HG02981 (cell line): Measurements from ENCODE around the gene FBN1.

Source experiments
- ATAC-seq: cut with Tn5 transposase; IDR thresholded peaks from one replicate; pipeline ENCODE4 v1.9.1; 2021; ENCODE audit warnings: mild to moderate bottlenecking, moderate library complexity; ENCODE audit not compliant: unreplicated experiment

Gene FBN1

DNA sequence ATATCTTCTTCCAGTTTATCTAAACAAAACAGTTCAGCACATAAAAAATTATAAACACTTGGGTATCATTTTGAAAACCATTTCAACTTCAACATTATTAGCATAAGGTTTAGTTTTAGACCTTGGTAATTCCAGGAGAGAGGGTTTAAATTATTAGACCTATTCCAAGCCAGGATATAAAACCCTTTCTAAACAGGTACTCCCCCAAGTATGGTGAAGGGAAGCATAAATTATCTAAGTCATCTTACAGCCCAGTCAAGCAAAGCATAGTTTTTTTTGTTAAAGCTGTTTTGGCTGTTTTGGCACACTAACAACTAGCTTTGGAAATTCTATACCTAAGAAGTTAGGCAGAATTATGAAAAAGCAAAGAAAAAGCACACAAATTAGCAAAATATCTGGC lies 87.3 kb downstream of the FBN1 start:
- no peak for ATAC-seq

DNA sequence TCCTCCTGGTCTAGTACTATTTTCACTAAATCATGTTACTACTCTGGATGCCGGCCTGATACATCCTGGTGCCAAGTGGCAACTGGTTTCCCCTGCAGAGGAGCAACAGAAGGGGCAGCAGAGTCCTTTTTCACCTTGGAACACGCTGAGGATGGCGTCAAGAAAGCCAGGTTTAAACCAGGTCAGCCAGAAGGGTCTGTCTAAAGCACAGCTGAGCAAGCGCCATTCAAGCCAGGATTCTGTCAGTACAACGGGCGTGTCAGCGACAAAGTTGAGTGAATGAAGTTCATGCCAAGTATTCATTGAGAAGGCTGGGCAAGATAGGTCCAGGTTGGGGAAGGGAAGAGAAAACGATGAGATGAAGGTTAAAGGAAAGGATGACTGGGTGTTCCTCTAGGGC lies 88.2 kb downstream of the FBN1 start:
- no peak for ATAC-seq

DNA sequence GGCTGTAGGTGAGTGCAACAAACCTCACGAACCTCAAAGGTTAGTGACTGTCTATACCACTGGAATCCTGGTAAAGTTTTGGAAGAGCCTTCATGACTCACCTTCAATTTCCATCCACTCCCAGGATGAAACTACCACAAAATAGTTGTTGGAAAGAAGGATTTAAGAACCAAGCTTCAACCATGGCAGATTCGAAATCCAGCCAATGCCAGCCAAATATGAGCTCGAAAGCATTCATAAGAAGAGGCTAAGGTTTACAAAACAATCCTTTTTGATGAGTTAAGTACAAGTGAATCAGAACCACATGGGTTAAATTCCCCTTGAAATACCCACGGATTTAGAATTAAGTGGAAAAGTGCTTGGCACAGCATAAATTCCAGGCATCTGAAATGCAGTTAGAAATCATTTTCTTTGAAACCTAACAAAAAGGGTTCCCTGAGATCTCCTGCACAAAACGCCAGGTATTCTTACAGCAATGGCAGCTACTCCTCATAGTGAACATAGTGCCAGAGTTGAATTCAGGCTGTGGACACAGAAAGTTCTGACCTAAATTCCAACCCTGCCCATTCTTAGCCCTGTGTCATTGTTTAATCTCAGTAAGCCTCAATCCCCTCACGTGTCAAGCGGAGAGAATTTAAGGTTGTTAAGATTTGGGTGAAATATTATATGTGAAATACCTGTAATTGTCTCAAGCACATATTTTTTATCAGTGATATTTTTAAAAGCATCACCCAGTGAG lies 89.2 kb downstream of the FBN1 start:
- ATAC-seq = no peak

DNA sequence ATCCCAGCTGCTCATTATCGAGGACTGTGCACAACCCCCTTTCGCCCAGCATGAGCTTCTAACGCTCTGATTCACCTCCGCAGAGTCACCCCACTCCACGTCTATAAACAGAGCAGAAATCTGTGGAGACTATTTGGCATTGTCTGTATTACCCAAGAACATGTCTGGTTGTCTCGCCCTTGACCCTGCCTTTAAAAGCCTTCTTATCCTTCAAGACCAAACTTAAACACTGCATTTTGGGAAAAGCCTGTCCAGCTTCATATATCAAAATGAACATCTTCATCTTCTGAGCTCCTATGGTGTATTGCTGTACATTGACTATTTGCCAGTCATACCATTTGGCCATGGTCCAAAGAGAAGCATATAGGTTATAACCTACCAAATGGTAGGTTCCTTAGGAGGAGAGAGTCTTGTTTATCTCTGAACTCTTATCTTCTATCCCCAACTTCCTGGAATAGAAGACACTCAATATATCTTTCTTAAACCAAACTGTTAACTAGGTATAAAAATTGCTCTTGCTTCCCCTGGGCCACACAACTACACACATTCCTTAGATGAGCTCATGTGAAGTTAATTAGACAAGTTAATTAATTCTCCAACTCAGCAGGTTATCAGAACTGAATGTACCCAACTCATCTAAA lies 90.1 kb downstream of the FBN1 start:
- no peak for ATAC-seq

DNA sequence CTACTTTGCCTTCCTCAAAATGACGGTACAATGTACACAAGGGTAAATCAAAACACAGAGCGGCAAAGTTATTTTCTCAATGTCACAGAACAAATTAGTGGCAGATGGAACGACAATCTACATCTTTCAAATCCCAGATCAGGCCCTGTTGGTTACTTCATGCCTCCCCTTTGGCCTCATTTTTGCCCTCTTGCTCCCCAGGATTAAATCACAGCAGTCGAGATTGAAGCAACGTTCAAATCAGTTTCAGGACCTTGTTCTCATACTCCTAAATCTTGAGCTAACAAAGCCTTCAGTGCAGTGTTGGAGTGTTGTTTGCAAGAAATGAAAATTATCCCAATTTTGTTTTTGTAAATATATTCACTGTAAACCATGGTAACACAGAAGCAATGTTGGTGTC lies 91.4 kb downstream of the FBN1 start:
- ATAC-seq = no peak

DNA sequence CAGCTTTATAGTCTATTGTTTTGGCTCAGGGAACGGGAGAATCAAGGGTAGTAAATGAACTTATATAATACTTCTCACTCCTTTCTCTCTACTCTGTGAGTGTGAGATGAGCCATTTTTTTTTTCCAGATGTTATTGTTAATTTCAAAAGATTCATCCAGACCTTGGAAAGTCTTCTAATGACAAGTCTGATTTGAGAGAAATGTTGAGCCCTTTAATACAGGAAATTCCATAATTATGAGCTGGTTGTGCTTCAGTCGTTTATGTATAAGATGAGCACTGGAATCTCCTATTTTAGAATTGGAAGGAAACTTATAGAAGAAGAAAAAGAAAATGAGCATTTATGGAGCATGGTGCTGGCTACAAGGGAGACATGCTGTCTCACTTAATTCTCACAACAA lies 92.0 kb downstream of the FBN1 start:
- ATAC-seq = no peak

DNA sequence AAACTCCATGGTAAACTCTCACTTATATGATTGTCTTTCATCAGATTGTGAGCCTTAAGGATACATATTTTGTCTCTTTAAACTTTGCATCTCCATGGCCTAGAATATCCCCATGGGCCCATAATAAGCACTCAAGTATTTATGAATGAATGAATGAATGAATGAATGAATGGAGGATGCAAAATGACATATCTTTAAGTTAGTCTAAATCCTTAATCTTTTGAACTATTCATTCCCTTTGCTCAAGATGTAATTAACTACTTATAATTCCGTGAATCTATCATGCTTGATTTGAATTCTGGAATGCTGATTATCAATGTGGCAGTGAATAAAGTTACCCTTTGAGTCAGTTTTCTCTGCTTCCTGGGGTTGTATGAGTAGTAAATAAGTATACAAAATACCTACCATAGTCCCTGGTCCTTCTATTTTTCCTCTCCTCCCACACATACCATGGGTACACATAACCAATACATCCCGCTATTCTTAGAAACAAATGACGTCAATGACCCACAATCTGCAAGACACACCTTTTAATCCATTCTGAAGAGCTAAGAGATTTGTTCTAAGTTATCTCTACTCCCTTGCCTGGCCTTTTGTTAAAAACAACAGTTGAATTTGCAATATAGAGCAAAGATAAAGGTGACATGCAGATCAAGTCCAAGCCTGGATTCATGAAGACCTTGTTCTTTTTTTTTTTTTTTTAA lies 94.5 kb downstream of the FBN1 start:
- ATAC-seq = no peak

DNA sequence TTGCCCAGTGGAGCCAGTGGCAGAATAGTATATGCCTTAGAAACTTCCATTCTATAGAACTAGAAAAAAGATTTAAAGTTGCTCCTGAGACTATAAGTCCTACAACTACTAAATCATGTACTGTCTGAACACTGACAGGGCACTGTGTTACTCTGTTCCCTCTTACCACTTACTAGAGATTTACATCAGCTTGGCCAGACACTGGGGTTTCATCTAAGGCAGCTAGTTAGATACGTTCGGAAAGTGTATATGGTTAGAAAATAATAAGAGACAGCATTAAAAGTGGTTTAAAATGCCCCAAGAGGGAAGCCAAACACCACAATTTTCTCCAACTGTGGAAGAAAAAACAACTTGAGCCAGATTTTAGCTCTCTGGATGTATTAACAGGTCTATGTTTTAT lies 97.1 kb downstream of the FBN1 start:
- no peak for ATAC-seq

DNA sequence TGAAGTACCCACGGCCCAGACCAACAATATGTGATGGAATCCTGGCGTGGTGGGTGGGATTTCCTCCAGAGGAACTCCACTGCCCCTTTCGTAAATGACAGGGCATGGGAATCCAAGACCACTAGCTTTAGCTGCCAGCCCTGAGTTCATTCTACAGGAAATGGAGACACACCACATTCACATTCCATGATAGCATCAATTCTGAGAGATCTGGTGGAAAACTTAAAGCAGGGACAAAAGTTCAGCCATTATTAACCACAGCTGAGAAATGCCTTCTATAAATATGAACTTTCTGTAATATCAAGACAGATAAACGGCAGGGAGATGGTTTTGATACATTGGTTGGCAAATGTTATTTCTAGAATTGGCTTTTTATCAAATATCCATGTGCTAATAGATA lies 98.2 kb downstream of the FBN1 start:
- ATAC-seq = no peak

DNA sequence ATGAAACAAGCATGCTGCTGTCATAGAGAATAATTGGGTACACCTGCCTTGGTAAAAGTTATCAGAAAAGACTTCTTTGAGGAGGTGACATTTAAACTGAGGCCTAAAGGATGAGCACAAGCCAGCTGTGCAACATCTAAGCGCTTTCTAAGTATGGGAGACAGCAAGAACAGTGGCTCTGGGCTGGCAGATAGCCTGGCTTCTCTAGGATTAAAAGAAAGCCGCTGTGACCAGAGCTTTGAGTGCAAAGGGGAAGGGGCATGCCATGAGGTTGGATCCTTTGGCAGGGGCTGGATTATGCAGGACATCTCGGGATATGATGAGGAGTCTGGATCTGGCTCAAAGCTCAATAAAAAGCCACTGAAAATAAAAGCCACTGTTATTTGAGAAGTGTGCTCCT lies 99.2 kb downstream of the FBN1 start:
- ATAC-seq = no peak

DNA sequence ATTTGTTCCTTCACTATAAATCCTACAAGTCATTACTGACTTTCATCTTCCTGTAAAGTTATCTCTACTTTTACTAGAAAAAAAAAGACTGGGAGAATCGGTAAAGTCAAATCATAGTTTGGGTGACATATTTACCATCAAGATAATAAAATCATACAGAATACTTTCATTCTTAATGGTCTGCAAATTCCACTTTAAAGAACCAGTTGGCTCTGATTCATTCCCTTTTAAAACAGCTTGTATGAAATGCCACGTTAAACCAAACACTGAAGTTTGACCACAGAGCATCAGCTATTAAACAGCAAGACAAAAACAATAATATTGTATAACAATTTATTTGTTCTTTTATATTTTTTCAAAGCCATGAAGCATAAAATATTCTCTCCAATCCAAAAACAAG lies 100.7 kb downstream of the FBN1 start:
- ATAC-seq = no peak

DNA sequence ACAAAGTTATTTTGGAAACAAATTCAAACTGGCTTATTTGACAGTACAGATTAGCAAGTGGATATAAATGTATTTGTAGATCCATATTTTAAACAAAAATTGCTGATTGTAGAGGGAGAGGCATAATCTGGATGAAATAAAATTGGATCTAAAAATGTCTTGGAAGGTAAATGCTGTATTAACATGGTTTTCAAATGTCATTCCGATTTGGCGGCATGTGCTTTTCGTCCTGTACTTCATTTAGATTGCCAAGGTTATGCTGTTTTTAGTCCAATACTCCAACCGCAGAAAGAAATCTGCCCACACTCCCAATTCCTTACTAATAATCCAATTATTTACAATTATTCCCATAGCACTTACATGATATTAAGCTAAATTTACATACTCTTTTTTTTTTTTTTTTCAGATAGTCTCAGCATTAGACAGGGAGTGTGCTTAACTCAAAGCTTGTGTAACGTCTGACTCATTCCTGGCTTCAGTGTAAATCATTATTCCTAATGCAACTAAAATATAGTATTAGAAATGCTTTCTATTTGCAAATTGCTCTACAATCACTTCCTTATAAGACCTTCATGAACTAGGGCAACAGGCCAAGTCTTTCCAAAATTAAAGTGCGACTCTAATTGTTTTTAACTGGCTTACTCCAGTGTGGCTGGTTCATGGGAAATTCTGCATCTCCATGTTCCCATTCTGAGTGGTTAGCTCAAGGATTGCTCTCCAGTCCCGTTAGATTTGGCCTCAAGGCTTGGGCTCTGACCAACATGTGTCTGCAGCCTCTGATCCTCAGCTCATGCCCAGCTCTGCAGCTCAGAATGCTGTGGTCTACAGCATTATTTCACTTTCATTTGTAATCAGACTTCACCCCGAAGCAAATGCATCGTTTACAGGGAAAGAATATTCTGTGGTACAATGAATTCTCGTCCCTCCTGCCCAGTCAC lies 103.9 kb downstream of the FBN1 start:
- peak; percentile 81 for ATAC-seq

DNA sequence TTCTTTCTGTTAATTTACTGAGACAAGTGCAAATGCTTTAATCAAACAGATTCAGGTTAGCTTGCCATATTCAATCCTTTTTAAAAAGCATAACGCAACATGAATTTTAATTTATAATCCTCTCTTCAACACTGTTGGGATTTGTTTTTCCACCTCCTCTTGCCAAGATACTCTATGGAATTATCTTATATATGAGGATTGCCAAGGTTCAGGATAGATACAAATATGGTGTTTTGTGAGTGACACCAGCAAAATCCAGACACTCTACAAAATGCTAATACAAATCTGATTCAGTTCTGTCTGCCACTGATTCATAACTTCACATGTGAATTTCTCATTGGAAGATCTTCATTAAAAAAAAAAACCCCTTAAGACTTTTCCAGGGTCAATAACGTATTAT lies 104.8 kb downstream of the FBN1 start:
- no peak for ATAC-seq

DNA sequence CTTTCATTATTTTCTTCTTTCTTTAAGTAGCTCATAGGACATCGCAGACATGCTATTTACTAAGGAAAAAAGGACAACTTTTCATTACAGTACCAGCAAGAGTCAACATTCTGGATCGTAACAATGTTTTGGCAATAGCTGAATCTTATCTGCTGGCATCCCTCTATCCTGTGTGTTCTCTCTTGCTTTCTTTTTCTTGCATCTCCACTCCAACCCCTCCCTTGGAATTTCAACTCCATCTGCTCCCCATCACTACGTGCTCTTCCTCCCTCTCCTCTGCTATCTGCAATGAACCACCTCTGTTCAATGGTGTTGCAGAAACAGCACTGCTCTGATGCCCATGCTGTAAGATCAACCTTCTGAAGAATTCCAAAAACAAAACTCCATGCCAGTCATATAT lies 106.6 kb downstream of the FBN1 start:
- no peak for ATAC-seq

DNA sequence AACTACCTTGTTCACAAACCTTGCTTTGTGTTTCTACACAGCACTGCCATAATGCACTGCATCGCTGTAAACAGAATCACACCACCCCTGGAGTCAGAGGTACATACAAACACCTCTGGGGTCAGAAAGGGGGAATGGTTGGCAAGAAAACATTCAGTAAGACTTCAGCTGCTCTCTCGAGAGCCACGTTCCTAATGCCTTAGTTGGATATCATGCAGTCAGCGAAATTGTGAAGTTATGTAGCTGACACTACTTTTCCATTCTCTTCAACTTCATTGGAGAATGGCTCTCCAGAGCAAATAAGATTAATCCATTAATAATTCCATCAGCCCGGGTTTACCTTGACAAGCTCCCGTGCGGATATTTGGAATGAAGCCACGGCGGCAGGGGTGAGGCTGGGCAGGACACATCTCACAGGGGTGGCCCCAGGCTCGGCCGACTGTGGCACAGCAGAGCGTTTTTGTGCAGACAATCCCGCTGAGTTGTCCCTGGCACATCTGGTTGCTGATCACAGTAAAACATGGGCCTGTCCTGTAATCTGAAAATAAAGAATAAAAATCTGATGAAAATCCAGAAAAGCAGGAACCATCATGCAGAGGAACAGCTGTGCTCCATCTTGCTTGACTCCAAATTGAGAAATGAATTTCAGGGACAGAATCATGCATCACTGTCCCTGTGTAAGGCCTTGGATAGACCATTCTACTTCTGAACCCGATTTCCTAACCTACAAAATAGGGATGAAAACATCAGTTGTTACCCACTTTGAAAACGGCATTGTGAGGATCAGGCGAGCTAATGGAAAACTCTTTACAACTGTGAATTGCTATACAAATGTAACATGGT lies 108.0 kb downstream of the FBN1 start:
- no peak for ATAC-seq

DNA sequence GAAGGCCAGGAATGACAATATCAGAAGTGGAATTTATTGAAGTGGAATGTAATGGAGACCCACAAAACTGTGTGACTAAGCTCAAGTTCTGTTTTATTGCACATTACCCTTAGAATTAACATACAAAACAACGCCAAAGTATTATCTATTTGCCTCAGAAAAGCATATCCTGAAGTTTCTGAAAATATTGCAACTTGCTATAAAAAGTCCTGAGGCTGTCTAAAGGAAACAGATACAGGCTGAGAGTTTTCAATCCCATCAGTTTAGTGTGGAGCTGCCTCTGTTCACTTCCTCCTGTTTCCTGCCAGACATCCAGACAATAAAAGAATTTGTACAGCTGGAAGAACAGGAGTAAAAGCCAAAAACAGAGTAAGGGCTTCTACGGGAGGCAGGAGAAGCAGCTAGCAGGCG lies 108.8 kb downstream of the FBN1 start:
- ATAC-seq = no peak

DNA sequence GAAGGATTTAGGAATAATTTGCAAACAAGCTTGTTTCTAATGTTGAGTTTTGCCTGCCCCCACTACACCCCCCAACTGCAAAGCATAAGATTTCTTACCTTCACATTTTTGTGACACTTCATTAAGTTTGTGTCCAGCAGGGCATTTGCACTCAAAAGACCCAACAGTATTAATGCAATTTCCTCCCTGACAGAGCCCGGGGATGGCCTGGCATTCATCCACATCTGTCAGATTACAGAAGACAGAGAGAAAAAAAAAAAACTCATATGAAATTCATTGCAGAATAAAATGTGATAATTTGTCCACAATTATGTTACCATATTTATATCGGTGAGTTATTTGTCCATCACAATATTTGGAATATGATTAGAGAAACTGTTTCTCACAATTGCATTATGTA lies 111.5 kb downstream of the FBN1 start:
- ATAC-seq = no peak

DNA sequence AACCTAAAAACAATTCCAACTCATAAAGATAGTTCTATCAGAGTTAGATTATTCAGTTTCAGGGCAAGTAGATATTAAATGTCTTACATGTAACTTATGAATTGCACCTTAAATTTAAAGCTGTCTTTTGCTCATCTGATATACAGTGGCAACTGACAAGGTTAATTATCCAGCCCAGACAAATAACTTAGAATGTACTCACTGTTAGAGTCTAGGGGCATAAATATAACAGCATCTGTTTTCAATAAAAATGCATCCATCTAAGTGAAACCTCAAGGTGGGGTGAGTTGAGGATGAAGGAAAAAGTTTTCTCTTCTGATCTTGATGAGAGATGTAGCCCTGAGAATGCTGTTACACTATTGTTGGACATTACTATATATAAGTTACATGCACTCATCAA lies 112.6 kb downstream of the FBN1 start:
- no peak for ATAC-seq

DNA sequence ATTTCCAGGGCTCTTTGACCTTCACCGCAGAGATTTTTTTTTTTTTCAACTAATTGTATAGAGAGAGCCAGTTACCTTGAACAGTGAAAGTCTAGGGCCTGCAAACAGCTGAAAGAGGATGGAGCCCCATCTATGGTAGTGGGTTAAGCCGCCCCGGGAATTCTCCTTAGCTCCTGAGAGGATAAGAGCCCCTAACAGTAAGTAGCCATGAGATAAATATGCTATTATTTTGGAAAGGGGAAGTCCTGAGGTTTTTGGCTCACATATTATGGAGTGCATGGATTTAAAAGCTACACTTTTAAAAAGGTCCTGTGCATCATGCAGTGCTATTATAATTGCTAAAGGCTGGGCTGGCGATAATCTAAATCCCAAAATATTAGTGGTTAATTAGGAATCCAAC lies 115.0 kb downstream of the FBN1 start:
- ATAC-seq = no peak

DNA sequence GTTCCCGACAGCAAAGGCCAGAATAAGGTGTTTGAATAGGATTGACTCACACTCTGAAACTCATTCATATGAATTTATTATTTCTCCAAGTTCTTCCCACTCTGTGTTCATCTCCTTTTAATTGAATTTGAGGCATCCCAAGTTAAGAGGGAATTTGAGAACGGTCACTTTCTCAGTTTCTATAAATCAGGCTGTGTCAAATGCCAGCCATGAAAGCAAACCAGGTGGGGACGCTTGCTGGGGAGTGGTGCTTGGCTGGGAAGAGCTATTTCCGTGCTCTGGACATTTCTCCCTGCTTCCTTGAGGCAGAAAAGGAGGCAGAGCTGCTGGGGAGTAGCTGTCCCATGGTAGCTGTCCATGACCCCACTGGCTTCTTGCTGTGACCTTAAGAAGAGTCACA lies 116.6 kb downstream of the FBN1 start:
- no peak for ATAC-seq
